HG02571 (cell line): ENCODE results near the gene PTPRN2.

Experiments
- ATAC-seq: cut with Tn5 transposase; IDR thresholded peaks from one replicate; pipeline ENCODE4 v1.9.1; 2021; ENCODE audit warnings: mild to moderate bottlenecking, moderate library complexity; ENCODE audit not compliant: unreplicated experiment

Gene PTPRN2

DNA sequence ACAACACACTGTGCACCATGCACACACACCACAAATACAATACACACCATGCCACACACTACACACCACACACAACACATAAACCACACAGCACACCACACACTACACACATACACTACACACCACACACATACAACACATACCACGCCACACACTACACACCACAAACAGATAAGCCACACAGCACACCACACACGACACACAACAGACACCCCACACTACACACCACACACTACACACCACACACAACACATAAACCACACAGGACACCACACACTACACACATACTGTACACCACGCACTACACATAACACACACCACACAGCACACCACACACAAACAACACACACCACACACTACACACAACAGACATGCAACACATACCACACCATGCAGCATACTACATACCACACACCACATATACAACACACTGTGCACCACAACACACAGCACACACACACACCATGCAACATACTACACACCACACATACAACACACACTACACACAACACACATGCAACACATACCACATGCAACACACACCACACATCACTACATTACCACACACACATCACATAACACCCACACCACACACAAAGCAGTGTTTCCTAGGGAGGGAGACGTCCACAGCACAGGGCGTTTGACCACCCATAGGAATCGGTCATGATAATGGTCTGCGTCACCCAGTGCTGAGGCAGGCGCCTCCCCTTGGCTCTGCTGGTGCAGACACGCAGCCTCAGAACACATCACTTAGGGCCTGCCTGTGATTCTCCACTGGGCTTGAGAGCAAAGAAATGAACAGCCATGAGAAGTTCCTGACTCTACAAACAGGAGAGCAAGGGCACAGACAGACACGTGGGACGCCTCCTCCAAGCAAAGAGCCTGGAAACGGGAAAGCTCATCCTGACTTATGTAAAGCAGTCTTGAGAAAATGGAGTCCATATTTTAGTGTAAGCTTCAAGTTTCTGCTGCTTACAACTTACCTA lies 458.3 kb downstream of the PTPRN2 start:
- ATAC-seq = no peak

DNA sequence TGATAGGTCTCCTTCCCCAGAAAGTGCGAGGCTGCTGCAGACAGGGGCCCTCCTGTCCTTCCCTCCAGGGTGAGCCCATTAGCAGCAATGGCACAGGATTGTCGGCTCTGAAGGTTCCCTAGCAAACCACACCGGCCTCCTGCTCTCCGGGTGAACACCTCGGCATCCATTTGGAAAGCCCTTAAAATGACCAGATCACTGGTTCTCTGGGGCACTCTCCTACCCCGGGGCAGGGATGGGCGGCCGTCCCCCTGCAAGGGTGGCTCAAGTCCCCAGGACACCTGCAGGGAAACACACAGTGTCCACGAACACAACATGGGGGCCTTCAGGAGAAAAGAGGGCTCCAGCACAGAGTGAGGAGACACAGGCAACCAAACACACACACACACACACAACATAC lies 459.1 kb downstream of the PTPRN2 start:
- no peak for ATAC-seq

DNA sequence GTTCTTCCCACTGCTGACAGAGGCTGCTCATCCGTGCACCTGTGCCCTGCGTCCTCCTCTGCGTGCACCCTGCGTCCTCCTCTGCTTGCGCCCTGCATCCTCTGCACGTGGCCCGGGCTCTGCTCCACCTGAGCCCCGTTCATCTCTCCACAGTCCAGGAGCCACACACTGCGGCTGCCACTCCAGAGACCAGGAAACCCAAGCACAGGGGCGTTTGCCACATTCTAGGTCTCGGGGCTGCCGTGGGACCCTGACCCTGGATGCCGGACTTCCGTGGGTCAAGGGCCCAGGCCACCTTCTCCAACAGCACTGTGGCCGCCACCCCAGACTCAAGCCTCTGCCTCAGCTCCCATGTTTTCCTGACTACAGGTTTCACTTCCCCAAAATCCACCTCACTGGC lies 460.4 kb downstream of the PTPRN2 start:
- no peak for ATAC-seq

DNA sequence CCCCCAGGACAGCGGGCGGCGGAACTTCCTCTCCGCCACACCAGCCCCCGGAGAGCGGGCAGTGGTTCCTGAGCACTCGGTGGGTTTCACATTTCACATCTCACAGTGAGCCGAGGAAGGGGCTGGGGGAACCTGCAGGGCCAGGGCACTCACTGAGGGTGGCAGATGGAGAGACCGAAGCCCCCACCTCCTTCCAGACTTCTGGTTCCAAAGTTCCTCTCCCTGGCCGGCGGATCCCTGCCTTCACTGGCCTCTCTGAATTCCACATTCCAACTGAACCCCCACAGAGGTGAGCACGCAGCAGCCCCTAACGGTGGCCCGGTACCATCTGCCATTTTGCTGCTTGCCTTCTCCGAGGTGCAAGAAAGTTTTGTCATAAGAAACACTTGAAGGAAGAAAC lies 461.0 kb downstream of the PTPRN2 start:
- no peak for ATAC-seq

DNA sequence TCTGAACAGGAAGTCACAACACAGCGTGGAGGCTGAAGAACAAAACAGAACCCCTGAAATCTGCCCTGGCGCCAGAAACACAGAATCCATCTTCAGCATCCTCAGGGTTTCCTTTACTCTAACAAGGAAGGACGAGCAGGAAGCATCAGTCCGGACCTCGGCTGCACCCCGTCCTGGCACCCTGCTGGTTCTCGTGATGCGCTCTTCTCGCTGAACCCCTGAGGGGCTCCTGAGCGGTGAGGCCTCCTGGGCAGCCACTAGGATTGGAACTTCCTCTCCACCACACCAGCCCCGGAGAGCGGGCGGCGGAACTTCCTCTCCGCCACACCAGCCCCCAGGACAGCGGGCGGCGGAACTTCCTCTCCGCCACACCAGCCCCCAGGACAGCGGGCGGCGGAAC lies 461.9 kb downstream of the PTPRN2 start:
- no peak for ATAC-seq

DNA sequence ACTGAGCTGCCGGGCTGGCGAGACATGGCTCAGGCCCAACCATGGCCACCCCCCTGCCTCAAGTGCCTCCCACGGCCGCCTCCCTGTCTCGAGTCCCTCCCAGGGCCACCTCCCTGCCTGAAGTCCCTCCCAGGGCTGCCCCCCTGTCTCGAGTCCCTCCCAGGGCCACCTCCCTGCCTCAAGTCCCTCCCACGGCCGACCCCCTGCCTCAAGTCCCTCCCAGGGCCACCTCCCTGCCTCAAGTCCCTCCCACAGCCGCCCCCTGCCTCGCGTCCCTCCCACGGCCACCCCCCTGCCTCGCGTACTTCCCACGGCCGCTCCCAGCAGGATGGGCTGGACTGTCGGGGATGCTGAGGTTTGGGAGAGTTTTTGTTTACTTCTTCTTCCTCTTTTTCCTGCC lies 462.5 kb downstream of the PTPRN2 start:
- no peak for ATAC-seq

DNA sequence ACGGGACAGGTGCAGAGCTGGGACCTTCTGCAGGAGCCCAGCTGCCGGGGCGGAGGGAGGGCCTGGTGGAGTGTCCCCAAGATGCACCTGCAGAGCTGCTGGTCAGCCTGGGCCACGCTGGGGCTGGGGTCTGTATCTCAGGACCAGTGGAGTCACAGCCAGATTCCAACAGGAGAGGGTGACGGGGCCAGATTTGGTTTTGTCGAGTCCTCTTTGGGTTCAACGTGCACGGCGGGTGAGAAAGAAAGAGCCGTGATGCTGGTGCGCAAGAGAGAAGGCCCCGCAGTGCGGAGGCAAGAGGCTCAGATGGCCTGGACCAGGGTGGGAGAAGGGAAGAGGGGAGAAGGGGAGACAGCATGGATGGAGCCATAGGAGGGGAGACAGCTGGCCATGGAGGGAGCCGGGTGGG lies 462.9 kb downstream of the PTPRN2 start:
- no peak for ATAC-seq

DNA sequence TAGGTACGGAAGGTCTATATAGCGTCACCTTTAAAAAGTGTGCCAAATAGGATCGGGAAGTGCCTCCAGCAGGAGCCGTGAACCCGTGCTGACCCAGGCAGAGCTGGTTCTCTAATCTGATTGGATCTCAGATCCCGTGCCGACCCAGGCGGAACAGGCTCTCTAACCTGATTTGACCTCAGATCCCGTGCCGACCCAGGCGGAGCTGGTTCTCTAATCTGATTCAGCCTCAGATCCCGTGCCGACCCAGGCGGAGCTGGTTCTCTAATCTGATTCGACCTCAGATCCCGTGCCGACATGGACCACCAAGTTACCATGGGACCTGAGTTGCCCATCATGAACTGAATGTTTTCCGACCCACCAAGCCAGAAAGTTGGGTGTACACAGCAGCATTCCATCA lies 463.9 kb downstream of the PTPRN2 start:
- no peak for ATAC-seq

DNA sequence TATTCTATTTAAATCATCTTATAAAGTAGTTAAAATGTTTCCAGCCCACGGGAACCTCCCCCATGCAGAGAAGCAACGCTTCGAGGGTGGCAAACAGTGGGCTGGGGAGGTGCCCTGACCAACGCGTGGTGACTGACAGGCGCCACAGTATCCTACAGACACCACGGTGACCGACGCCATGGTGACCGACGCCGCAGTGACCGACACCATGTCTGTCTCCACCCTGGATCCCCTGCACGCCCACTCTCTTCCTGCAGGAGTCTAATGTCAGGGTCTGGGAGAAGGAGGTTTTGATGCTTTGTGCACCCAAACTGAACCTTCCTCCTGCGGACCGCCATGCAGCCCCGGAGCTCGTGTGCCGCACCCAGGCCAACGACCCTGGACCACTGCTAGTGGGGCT lies 464.4 kb downstream of the PTPRN2 start:
- no peak for ATAC-seq

DNA sequence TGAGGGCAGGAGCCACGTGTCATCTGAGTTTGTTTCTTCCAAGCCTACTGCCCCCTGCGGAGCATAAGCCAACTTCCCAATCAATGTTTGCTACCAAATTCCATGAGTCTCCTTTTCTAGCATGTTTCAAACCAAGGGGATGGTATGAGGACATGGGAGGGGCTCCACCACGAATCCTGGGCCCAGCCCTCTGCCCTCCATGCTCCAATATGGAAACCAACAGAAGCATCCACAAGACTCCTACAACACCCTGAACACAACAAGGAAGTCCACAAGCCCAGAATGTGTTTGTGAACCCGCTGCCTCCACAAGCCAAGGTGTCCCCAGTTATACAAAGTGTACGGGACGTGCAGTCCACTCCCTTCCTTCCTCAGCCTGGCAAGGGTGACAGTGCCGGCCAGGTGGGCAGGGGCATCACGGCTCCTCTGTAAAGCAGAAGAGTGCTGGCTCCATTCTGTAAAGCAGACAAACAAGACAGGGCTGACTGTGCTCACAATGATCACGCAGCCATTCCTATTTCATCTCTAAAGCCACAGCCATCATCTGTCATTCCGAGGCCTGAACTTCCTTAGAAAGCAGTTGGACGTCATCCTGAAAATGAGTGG lies 466.1 kb downstream of the PTPRN2 start:
- ATAC-seq = no peak

DNA sequence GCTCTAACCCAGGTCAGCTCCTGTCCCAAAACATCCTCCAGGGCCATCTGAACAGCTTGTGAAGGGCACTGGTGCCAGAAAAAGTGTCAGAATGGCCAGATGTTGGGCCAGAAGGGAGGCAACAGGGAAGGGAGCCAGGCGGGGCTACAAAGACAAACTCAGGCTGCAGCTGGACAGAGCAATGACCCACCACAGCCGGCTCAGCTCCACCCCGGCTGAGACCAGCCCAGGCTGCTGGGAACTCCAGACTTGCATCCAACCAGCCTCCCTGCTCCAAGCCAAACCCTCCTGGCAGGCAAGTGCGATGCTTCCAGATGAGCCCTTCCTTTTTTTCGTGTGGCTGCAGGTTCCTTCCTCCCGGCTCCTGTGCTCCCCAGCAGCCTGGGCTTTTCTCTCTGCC lies 466.9 kb downstream of the PTPRN2 start:
- no peak for ATAC-seq

DNA sequence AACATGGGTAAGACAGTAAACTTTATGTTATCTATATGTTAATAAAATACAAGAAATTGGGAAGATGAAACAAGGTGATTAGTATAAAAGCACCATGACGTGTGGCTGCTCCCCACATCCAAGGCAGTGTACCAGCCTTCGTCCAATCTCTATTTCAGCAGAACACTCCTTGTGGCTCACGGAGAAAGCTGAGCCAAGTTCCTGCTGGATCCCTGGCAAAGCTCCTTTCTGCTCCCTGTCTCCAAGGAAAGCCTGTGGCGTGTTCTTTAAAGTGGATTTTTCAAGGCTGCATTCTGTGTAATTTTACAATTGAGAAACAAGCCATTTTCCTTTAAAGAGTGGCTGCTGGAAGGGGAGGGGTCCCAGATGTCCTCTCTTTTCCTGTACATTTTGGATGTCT lies 467.3 kb downstream of the PTPRN2 start:
- ATAC-seq = no peak

DNA sequence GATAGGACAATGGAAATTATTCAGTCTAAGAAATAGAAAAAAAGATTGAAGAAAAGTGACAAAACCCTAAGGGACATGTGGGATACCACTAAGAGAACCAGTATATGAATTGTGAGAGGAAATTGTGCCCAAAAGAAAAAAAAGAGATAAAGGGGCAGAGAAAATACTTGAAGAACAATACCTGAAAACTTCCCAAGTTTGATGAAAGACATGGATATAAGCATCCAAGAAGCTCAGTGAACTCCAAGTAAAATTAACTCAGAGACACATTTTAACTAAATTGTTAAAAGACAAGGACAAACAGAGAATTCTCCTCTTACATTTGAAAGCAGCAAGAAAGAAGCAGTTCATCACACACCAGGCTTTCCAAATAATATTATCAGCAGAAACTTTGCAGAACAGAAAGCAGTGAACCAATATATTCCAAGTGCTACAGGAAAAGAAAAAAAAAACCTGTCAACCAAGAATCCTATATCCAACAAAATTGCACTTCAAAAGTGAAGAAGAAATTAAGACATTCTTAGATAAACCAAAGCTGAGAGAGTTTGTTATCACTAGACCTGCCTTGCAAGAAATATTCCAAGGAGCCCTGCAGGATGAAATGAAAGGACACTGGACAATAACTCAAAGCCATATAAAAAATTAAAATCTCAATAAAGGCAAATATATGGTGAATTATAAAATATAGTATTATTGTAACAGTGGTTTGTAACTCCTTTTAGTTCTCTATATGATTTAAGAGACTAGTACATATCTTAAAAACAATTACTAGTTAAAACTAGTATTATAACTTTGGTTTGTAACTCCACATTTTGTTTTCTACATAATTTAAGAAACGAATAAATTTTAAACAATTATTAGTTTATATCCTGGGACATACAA lies 470.0 kb downstream of the PTPRN2 start:
- ATAC-seq = no peak

DNA sequence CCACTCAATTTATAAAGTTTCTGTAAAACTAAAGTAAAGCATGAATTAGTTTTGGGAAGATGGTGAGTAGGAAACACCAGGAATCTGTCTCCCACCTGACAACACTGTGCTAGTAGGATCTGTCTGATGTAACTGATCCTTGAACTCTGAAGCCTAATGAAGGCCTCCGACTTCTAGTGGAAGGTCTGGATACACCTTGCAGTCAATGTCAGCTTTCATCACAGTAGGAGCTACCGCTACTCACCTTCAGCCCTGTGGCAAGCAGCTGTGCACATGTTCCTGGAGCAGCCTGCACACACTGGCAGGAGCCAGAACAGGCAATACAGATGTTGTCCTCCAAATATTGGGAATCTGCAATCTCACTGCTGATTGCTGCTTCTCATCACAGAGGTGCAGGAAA lies 471.4 kb downstream of the PTPRN2 start:
- no peak for ATAC-seq

DNA sequence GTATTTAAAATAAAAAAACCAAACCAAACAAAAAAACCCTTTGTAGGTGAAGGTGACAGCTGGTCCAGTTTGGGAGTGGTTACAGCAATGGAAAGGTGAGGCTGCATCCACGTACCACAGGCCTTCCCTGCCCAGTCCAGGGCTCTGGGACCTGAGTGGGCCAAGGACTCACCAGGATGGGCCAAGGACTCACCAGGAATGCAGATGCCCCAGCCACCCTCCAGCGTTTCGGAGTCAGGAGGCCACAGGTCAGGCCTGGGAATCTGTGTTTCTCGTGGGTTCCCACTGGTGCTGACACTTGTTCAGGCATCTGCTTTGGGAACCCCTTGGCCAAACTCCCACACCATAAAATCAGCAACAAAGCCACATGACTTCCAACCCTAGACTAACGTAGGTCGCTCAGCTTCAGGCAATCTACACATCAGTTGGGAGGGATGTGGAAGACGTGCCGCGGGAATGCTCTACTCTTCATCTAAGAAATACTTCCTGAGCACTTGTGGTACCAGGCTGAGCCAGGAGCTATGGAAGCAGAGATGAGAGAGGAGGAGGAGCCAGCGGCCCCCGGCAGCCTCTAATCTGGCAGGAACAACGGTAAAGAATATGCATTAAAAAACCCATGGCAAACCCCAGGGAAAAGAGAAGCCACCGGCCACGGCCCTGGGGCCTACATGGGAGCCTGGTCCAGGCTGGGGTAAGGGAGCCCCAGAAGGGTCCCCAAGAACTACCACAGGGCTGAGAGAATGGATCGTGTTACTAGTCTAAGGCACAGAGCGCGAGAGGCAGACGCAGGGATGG lies 473.4 kb downstream of the PTPRN2 start:
- ATAC-seq = no peak

DNA sequence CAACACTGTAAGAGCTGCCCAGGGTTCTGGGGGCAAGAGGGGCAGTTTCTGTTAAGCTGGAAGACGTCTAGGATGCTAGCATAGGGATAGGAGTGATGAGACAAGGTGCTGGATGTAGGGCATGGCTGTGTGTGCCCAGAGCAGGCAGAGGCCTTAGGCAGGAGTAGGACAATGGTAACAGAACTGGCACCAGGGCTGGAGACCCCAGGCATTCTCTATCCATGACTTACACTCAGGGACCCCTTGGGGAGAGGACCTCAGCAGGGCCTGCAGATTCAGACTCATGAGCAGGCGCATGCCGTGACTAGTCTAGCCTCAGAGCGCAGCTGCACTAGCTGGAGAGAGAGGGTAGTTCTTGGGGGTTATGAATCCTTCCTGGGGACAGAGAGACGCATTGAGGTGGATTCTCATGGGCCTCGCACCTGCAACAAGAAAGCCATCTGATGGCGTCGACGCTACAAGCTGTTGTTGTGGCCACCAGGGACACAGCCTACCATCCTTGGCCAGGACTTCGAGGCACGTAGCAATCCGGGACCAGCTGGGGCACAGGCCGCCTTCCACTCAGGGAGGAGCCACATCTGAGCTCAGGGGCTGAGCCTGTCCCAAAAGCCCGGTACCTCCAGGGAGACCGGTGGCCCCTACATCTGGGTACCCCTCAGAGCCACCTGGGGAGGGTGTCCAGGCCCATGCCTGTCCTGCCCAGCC lies 474.1 kb downstream of the PTPRN2 start:
- no peak for ATAC-seq

DNA sequence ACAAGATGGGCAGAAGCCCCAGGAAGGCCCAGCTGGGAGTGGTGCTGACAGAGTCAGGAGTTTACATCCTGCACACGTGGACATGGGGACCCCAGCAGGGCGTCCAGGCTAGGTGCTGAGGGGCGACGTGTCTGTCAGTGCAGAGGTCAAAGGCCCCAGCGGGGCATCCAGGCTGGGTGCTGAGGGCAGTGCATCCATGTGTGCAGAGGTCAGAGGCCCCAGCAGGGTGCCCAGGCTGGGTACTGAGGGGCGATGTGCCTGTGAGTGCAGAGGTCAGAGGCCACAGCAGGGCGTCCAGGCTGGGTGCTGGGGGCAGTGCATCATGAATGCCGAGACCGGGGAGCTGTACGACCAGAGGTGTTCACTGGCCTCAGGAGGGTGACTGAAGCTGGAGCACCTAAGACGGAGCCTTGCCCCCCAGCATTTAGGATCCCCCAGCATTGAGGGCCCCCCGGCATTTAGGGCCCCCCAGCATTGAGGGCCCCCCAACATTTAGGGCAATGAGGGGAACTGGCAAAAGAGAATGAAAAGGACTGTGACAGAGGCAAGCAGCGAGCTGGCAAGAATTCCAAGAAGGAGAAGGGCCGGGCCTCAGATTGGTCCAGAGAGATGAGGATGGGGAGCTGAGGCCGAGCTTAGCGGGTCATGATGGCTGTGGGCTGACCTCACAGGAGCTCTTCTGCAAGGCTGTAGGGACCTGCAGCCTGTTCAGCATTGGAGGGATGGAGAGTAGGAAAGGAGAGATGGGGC lies 474.9 kb downstream of the PTPRN2 start:
- ATAC-seq = no peak

DNA sequence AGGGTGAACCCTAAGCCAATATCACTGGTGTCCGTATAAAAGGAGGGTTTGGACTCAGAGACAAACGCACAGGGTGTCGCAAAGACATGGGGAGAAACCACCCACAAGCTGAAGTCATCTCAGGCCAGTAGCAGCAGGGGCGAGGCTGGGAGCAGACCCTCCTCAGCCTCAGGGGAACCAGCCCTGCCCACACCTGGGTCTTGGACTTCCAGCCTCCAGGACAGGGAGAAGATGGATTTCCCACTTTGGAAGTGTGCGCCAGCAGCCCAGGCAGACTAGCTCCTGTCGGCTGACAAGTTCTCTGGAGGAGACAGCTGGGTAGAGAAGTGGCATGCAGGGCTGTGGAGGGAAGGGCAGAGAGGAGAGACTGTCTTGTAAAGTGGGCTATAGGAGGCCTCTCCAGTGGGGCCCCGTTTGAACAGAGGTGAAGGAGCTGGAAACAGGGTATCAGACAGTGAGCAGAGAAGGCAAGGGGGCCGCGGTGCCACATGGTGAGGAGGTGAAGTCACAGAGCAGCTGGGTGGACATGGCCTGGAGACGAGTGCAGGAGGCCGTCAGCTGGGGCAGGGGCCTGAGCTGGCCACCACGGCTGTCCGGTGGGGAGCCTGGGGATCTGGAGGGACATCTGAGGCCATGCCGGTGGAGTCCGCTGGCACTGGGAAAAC lies 475.6 kb downstream of the PTPRN2 start:
- ATAC-seq = no peak
